ENCODE data around the gene NLRP9. TPM values are rescaled to one million over a fixed set of nuclear protein-coding genes. Genes with fewer than 3 reads are reported as not detected.

NLRP9 gene
- total and polyA plus RNA-seq, 2 of the 8 experiments (the other 6 are each of a cell fraction or from before 2014, with no cell fraction given): not detected

- TF ChIP-seq POLR2AphosphoS5 (IDR thresholded peaks at IDR 0.05; ENCODE audit: low read depth, low read length): peak; percentile 53; the same call in 1 of the 2 replicates
Measured at GRCh38 chr19:55670280-55671053, 67.7 kb downstream of the NLRP9 start (continued).

All from H1 (cell line).